Neural progenitor cell (in vitro differentiated cells): ENCODE measurements around the gene HDDC3.

Experiments
- CTCF ChIP-seq: fragments of 200-600 bp; sonication (generic); IDR thresholded peaks from 2 replicates; pipeline ENCODE4 v1.5.1; 2017; ENCODE audit warnings: antibody characterized with exemption, mild to moderate bottlenecking
- EZH2 ChIP-seq: fragments of 200-600 bp; sonication (generic); IDR thresholded peaks from 2 replicates; pipeline ENCODE4 v1.6.1; 2017; ENCODE audit warnings: antibody characterized with exemption, mild to moderate bottlenecking, moderate library complexity
- EZH2phosphoT487 ChIP-seq: fragments of 200-600 bp; sonication (generic); IDR thresholded peaks from 2 replicates; pipeline ENCODE4 v1.6.1; 2017; ENCODE audit warnings: antibody characterized with exemption

- TF ChIP-seq CTCF = no peak
- no peak for TF ChIP-seq EZH2
- no peak for TF ChIP-seq EZH2phosphoT487
These were observed 46.1 kb downstream of the HDDC3 start for GRCh38 chr15:90886291-90886614.
